Renal cortex interstitium (tissue), 11 donors: ENCODE measurements around the gene GPR61. TPM values are rescaled to one million over a fixed set of nuclear protein-coding genes. Genes with fewer than 3 reads are reported as not detected.

Source experiments
- DNase-seq, 11 donors: peaks; one replicate each; pipeline ENCODE4 v3.0.0-alpha.2; 2013; ENCODE audit warnings: low read depth in 9 of 11, low spot score in 4 of 11; ENCODE audit errors: extremely low read depth in 1 of 11
- polyA plus RNA-seq, 3 donors: library from polyadenylated mRNA; unstranded; fragments of 120-200 nt; gene quantifications; one replicate each; pipeline ENCODE4 v1.2.1, GENCODE V29; 2013; ENCODE audit not compliant: insufficient read length in 3 of 3

GPR61 gene
- polyA plus RNA-seq, 3 donors: 0.45 to 0.87 (median 0.78) TPM

DNA sequence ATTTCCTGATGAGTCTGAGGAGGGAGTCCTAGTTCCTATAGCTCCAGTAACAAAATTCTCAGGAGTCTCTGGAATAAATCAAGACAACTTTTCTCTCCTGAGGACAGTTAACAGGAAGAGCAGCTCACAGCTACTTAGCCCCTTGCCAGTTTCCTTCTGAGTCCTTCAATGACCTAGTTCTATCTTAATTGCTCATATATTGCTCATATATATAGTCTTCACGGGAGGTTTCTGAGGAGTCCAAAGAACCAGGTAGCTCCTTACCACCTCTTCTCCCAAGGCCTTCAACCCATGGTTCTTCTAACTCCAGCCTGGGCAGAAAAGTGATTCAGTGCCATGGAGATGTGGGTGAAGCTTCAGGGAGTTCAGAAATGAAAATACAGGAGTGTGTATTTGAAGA, 34.7 kb upstream of the GPR61 start:
- no peak for DNase-seq

DNA sequence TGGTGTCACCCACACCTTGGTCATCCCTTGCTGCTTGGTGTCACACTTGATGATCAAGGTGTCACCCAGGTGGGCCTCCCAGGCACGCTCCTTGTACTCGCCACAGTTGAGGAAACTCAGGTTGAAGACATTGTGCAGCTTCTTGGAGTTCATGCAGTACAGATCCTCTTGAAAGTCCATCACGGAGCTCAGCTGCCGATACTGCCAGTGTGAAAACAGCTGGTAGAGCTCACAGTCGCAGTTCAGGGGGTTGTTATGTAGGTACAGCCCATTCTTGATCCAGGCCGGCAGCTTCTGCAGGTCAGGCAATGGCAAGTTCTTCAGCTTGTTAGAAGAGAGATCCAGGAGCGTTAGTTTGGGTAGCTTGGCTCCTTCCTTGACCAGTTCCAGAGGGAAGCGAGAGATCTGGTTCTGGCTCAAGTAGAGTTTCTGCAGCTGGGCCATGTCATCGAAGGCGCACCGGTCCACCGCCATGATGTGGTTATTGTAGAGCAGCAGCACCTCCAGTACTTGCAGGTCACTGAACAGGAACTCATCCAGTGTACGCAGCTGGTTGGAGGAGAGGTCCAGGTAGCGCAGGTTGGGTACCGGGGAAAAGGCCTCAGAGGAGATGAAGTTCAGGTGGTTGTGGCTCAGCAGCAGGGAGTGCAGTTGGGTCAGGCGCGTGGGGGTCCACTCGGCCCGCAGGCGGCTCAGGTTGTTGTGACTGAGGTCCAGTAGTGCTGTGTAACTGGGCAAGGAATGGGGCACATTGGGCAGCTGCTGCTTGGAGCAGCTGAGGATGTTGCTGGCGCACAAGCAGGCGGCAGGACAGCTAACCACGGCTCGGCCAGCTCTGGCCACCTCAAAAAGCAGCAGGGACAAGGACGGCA, 31.4 kb upstream of the GPR61 start:
- no peak for DNase-seq

DNA sequence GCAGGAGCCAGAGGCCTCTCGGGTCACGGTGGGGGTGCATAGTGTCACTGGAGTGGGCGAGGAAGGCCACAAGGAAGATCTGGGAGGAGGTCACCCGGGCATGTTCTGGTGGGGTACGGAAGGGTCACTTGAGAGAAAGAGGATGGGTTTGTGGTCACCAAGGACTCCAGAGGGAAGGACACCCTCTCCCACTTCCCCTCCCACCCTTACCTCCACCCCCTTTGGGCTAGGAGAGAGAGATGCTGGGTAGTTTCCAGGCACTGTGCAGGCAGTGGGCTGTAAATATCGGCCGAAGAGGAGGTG, 30.8 kb upstream of the GPR61 start:
- no peak for DNase-seq

DNA sequence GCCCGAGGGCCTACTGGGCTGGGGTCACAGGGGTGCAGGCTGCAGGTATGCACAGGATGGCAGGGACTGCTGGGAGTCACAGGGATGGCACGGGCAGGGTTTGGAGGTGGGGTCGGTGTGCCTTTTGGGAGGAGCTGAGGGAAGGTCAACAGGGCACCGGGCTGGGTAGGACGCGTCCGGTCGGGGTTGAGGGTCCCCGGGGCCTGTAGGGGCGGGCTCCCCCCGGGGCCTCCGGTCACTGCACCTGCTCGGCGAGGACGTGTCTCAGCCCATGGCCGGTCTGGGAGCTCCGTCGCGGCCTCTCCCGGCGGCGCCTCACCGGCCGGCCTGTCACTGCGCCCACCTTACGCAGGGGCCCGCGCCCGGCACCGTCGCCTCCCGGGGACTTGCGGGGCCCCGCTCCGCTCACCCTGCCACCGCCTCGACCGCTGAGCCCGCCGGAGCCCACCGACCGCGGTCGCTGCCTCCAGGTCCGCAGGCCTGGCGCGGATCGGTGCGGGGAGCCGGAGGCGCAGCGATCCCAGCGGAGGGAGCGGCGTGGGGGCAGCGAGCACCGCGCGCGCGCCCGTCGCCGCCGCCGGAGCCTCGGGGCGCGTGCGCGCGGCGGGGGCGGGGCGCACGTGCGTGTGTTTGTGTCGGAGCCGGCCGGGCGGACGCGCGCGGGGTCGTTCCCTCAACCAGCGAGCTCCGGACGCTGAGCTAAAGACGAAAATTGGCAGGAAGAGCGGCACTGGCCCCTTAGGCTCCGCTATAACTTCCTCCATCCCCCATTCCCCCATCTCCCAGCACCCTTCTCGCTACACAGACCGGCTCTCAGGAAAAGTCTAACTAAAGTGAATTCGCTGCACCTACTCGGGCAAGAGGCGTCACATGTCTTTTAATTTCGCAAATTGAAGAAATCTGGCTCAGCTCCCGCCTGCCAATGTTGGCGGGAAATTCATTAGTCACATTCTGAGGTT, 30.2 kb upstream of the GPR61 start, which contains the start of gene AMIGO1:
Gene AMIGO1 (minus strand): TSS at position 552 of the 959 bp plus-strand sequence. CDS start 815 bp downstream, outside the sequence.
- peak in 6 of 11 donors; percentile 56 to 73 (median 62) for DNase-seq

DNA sequence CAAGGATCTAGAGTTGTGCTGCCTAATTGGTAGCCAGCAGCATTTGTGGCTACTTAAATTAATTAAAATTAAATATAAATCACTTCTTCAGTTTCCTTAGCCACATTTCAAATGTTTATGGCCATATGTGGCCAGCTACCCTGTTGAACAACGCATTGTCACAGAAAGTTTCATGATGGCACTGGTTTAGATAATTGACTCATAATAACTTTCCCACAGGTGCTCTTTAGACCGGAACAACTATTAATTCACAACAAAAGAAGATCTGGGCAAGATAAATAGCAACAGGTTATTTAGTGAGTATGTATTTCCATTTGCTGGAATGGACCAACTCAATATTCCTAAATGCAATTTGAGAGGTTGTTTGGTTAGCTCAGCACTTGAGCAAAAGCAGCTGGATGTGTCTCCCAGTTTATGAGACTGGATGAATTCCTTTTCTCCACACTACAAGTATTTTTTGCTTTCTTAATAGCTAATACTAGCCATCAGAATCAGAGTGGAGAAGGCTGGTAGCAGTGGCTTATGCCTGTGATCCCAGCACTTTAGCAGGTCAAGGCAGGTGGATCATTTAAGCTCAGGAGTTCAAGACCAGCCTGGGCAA, 26.5 kb upstream of the GPR61 start:
- peak in 1 of 11 donors; percentile 63 for DNase-seq

DNA sequence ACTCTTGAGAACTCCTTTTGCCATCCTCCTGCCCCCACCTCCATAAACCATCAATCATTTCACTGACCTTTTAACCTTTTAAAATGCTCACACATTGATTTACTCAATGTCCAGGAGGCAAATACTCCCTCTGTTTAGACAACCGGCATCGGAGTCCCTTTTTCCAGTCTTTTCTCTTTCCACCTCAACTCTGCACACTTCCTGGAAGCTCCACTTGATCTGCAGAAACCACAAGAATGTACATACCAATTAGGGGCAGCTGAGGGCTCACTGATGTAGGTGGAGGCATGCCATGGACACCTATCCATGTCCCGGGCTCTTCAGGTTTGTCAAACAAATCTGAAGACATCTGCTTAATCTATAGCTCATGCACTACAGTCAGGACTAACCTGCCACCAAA, 24.8 kb upstream of the GPR61 start:
- no peak for DNase-seq

DNA sequence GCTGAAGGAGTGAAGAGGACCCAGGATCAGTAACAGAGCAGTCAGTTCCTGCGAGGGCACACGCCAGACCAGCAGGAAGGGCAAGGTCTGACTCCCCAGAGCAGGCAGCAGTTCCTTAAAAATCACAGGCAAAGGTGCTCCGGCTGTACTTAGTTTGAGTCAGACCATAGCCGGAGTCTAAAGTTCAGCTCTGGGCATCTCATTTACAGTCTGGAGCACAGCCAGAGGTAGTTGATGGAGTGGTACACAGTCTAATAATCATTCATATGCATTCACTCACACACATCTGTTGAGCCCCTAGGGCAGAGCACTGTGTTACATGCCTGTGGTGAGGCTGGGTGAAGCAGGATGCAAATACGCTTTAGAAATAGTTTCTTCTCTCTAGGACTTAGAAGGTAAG, 22.8 kb upstream of the GPR61 start:
- DNase-seq: peak in 1 of 11 donors; percentile 46

DNA sequence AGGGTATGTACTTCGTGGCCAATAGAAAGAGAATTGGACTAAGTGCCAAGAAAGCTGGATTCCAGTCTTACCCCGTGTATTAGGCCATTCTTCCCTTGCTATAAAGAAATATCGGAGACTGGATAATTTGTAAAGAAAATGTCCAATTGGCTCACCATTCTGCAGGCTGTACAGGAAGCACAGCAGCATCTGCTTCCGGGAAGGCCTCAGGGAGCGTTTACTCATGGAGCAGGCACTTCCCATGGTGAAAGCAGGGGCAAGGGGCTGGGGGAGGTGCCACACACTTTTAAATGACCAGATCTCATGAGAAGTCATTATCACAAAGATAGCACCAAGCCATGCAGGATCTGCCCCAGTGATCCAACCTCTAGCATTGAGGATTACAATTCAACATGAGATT, 22.3 kb upstream of the GPR61 start:
- no peak for DNase-seq

DNA sequence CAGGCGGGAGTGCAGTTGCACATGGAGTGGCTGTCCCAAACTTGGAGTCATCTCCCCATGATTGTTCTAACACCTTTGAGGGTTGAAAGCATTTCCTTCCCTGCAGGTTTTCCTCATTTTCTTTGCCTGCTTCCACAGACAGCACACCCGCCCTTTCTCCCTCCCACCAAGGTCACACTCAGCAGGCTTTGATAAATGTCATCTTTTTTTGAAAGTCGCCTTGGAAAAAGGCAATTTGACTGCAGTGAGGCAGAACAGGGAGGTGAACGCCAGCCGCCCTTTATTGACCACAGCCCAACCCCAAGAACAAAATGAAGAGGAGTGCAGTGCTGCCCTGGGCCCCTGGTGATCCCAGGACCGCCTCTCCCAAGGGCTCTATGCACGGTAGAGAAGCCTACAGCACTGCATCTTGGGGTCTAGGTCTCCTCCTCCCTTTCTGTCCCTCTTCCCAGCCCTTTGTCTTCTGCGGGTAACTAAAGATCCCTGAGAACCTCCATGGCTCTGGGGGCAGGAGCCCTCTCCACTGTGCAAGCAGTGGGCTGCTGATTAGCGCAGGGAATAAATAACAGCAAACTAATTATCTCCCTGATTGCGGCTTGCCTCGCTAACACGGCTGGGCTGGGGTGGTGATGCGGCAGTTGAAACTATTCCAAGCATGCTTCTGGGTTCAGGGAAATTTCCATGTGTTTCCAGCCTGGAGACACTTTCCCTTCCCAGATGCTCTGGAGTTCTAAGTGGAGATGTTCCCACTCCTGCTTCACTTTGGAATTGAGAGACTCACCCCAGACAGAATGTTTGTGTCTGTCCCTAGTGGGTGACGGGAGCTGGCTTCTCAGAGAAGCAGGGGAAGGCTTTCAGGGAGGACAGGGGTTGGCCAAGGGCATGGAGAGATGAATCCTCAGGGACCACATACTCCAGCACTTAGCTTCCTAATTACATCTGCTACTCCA, 18.4 kb upstream of the GPR61 start:
- DNase-seq: no peak

DNA sequence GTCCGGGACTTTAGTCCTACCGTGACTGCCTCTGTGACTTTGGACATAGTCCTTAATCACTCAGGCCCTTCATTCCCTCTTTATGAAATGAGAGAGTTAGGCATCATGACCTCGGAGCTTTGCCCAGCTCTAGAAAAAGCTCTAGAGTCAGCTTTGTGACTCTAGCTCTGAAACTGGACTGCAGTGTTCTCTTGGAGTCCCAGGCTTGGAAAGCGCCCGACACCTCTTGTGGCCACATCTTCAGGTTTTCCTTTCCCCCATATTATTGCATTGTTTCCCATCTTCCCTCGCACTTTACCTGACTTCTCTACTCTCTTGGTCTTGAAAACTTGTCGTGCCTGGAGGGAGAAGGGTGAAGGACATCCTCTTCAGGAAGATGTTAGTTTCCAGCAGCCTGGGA, 17.6 kb upstream of the GPR61 start:
- DNase-seq: no peak

DNA sequence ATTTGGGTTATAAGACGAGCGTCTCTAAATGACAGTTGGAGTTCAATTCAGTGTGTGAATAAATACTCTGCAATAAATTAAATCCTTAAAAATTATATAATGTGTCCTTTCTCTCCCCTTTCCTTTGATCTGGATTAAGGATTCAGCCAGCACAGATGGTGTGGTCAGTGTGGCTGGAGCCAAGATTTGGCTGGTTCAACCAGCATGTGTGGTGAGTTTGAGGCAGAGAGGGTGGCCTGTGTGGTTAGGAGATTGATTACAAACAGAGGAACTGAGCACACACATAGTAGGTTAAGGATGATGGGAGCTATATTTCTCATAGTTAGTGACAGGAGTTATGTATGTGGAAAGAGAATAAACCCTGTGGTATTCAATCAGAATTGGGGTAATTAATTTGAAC, 16.0 kb upstream of the GPR61 start:
- no peak for DNase-seq

DNA sequence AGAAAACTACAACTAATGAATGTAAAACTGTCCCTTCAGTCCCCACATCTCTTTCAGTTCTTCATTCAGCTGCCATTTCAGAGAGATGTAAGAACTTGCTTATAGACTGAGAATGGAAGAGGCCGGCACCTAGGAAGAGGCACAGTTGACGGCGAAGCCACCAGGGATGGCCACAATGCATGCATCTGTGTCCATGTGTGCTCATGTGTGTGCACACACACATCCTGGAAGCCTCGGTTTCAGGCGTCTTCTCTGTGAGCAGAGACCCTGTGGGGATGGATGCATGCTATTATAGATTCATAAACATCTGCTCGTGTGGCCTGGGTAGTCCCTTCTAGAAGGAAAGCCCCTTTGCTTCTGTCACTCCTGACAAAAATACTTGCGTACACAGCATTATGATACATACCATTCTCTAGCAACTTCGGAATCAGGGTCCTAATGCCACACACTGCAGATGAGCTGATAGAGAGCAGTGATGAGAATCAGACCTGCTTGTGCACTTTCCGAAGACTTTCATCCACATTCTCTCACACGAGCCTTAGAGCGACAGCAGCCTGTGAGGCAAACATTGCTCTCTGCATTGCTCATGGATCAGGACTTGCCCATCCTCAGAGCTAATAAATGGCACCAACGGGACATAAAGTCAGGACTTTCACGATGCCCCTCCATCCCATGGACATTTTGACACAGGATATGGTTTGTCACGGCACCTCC, 12.4 kb upstream of the GPR61 start:
- DNase-seq: no peak

DNA sequence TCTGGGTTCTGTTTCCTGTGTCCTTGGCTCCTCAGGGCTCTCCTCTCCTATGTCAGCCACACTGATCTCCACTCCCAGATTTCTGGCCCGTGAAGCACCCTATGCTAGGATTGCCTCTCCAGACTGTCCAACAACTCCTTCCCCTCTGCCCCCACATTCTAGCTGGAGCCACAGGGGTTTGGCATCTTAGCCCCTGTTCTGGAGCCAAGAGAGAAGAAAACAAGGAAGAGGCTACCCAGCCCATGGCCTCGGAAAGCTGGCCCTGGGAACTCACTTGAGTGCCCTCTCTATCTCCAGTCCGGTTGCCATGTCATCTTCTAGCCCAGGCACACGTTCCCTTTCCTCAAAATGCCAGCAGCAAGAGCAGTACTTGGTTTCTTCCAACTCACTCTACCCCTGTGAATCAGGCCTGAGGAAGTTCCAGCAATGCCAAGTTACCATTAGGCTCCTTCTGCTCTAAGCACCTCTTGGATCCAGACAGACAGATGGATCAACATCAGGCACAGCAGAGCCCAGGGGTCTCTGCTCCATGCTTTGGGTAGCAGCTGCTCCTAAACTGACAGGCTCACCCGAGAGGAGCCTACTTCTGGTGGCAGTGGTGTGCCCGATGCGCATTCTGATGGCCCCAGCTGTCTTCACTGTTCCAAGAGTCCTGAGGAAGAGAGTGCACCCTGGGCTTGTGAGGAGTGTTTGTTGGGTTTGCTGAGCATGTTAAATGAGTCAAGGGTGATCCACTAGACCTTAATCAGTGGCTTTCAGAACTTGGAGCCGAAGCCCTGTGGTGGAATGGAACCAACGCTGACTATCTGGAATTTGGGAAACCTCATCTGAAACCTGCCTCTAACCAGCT, 11.6 kb upstream of the GPR61 start:
- DNase-seq: no peak

DNA sequence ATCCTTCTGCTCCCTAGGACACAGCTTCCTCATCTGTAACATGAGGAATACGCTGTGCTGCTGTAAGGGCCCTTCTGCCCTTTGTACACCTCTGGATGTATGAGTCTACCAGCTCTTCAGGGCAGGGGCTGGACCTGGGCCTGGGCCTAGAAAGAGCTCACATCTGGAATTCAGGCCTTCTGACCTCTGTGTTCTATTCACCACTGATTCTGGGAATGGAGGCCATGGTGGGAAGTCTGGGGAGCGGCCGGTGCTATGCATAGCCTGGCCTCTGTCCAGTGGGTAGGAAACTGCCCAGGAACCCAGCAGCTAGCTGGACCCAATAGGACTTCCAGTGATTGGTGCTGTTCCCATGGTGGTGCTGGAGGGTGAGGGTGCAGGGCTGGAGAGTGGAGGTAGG, 11.0 kb upstream of the GPR61 start:
- no peak for DNase-seq

DNA sequence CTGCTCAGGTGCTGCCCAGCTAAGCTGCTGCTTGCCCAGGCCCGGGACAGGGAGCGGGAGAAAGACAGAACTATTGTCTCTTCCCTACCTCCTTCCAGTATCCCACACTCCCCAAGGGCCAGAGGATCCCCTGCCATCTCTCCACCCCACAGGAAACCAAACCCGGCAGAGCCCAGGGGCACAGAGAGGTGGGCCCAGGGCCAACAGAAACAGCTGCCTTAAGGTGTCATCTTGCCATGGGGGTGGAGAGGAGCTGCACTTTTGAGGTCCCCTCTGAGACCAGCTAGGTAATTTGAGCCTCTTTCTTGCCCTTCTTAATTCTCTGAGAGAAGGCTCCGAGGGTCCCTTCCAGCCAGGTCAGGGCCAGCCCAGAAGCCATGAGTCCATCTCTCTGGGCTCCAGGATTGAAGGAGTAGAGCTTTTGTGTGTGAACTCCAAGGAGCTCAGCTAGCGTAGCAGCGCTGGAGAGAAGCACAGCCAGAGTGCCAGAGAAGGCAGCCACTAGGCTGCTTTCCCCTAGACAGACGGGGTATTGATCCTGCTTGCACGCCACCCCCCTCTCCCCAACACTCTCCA, 9.7 kb upstream of the GPR61 start:
- no peak for DNase-seq

DNA sequence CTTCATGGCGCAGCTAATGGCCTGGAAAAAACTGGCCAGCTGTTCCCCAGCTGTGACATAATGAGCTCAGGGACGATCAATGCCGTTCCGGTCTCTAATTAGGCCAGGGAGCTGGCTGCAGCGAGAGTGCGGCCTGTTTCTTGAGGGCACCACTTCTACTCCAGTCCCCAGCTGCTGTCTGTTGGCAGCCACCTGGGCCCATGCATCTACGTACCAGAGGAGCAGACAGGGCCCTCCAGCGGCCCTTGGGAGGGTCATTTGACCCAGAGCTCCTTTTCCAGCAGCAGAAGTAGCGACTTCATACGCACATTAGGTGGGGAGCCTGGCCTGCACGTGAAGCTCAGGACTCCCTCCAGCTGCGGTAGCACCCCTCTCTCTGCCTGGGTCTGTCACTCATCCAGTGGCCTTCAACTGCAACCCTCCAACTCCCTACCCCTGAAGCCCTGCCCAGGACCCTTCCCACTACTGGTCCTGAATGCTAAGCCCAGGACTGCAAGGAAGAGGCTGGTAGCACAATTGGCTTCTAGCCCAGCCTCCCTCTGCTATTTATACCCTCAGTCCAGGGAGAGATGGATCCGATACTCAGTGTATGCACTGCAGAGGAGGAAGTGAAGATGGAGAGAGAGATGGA, 9.1 kb upstream of the GPR61 start:
- peak in 2 of 11 donors; percentile 40 to 50 for DNase-seq
